Measurements from ENCODE around the gene LASP1. TPM values are rescaled to one million over a fixed set of nuclear protein-coding genes. Genes with fewer than 3 reads are reported as not detected.

LASP1 gene
- total RNA-seq, 4 donors from 2014 or later: 10.7 to 24.1 (median 20.5) TPM

DNA sequence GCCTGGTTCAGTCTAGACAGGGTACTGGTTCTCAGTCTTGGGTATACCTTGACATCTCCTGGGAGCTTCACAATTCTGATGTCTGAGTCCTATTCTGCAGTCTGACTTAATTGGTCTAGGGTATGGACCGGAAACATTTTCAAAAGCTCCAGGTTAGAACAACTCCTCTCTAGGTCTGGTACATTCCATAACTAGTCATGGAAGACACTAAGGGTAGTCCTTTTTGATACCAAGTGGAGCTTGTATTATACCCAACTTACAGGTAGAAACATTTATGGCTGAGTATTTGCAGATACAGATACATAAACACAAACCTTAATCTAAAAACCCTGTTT lies 21.3 kb upstream of the LASP1 start:
- Histone ChIP-seq H3K27me3 (no peaks in the 10 kb centered on the region), H3K36me3 (peaks cover 0 to 53% of the 10 kb centered on the region in 2 donors), H3K27ac (no peak overlapping the region), H3K4me1 (peaks cover 20 to 23% of the 10 kb centered on the region in 2 donors), H3K9me3 (no peaks in the 10 kb centered on the region), H3K4me3 (no peak overlapping the region)
- in situ Hi-C loops (cut with MboI; ENCODE audit: low sequenced_read_pairs in 4 of 4) (no loop called here), intact Hi-C loops (cut with DNase I; ENCODE audit: low total_unique reads) (no loop called here)
- DNase-seq: no peak
- TF ChIP-seq POLR2A (IDR thresholded peaks at IDR 0.05): no peak
- TF ChIP-seq, protein P1, sequence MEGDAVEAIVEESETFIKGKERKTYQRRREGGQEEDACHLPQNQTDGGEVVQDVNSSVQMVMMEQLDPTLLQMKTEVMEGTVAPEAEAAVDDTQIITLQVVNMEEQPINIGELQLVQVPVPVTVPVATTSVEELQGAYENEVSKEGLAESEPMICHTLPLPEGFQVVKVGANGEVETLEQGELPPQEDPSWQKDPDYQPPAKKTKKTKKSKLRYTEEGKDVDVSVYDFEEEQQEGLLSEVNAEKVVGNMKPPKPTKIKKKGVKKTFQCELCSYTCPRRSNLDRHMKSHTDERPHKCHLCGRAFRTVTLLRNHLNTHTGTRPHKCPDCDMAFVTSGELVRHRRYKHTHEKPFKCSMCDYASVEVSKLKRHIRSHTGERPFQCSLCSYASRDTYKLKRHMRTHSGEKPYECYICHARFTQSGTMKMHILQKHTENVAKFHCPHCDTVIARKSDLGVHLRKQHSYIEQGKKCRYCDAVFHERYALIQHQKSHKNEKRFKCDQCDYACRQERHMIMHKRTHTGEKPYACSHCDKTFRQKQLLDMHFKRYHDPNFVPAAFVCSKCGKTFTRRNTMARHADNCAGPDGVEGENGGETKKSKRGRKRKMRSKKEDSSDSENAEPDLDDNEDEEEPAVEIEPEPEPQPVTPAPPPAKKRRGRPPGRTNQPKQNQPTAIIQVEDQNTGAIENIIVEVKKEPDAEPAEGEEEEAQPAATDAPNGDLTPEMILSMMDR (IDR thresholded peaks at IDR 0.05 in 4 of 5, conservative IDR thresholded peaks at IDR 0.05 in 1 of 5): no peak
- no peak for ATAC-seq

DNA sequence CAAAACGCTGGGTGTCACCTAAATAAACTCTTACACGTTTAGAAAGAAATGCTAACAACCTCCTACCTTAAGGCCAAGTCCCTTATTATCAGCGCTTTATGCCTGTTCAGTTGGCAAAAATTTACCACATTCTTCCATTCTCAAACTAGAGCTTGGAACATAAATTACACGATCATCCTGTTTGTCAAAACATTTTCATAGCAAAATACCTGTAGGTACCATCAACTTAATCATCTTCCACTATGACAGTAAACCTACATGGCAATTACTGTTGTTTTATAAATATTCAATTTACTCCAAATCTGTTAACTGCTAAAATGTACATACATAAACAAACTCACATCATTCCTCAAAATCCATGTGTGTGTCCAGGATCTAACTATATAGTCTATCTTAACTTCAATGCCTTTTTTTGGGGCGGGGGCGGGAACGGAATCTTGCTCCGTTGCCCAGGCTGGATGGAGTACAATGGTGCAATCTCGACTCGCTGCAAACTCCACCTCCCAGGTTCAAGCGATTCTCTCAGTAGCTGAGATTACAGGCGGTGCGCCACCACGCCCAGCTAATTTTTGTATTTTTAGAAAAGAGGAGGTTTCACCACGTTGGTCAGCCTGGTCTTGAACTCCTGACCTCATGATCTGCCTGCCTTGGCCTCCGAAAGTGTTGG lies 20.8 kb upstream of the LASP1 start:
- no peak overlapping the region for H3K4me3 ChIP-seq
- H3K27ac ChIP-seq: no peak overlapping the region
- H3K27me3 ChIP-seq: no peaks in the 10 kb centered on the region
- in situ Hi-C loops (cut with MboI; ENCODE audit: low sequenced_read_pairs in 4 of 4): no loop called here
- H3K4me1 ChIP-seq: peaks cover 20 to 24% of the 10 kb centered on the region in 2 donors
- intact Hi-C loops (cut with DNase I; ENCODE audit: low total_unique reads): no loop called here
- ATAC-seq (no peak), DNase-seq (no peak)
- no peaks in the 10 kb centered on the region for H3K9me3 ChIP-seq
- TF ChIP-seq, protein P1 (IDR thresholded peaks at IDR 0.05 in 4 of 5, conservative IDR thresholded peaks at IDR 0.05 in 1 of 5): no peak
- TF ChIP-seq POLR2A (IDR thresholded peaks at IDR 0.05): no peak
- peaks cover 0 to 53% of the 10 kb centered on the region in 2 donors for H3K36me3 ChIP-seq

DNA sequence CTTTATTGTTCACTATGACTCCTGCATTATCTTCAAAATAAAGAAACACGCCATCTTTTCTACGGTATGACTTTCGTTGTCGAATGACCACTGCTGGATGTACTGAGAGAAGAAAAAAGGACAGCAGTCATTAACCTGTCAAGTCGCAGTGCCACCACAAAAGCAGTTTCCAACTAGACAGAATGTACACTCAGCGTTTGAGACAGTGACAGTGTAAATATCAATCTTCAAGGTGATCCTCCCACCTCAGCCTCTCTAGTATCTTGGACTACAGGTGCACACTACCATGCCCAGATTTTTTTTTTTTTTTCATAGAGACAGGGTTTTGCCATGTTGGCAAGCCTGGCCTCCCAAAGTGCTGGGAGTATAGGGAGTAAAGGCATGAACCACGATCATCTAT lies 19.5 kb upstream of the LASP1 start:
- H3K9me3 ChIP-seq: no peaks in the 10 kb centered on the region
- H3K27me3 ChIP-seq: no peaks in the 10 kb centered on the region
- TF ChIP-seq POLR2A (IDR thresholded peaks at IDR 0.05): no peak
- TF ChIP-seq, protein P1 (IDR thresholded peaks at IDR 0.05 in 4 of 5, conservative IDR thresholded peaks at IDR 0.05 in 1 of 5): no peak
- DNase-seq (no peak), ATAC-seq (no peak)
- in situ Hi-C loops (cut with MboI; ENCODE audit: low sequenced_read_pairs in 4 of 4): loop anchor here in 1 of 4 donors (25.0 kb wide), 1 partner anchor 312 kb away; the partner anchor contains the start of genes ARL5C and PLXDC1
- H3K36me3 ChIP-seq: peaks cover 0 to 53% of the 10 kb centered on the region in 2 donors
- H3K4me3 ChIP-seq: no peak overlapping the region
- H3K27ac ChIP-seq: peak overlapping the region in 1 of 4 donors; percentile 96
- intact Hi-C loops (cut with DNase I; ENCODE audit: low total_unique reads): no loop called here
- peaks cover 23 to 28% of the 10 kb centered on the region in 2 donors for H3K4me1 ChIP-seq

DNA sequence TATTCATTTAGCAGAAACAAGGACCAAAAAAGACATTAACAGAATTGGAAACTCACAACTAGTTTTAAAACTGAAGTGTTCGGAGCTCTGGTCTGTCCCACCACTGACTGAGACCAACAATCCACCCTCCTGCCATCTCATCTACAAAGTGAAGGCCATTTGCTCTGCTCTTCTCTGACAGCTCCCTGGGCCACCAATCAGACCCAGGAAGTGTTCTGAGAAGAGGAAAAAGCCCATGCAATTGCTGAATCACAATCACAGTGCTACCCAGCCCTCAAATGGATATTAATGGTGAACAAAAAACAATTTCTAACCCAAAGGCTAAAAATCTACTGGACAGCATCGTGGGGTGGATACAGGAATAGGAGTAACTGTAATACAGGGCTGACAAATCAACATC lies 18.4 kb upstream of the LASP1 start:
- no peak for TF ChIP-seq POLR2A (IDR thresholded peaks at IDR 0.05)
- DNase-seq (no peak), ATAC-seq (no peak)
- Histone ChIP-seq H3K4me1 (peaks cover 23 to 28% of the 10 kb centered on the region in 2 donors), H3K27ac (peak overlapping the region in 3 of 4 donors; percentile 91 to 96 (median 94)), H3K27me3 (no peaks in the 10 kb centered on the region), H3K4me3 (peak overlapping the region in 2 of 4 donors; percentile 70 to 74), H3K36me3 (peaks cover 0 to 53% of the 10 kb centered on the region in 2 donors), H3K9me3 (no peaks in the 10 kb centered on the region)
- intact Hi-C loops (cut with DNase I; ENCODE audit: low total_unique reads) (no loop called here), in situ Hi-C loops (cut with MboI; ENCODE audit: low sequenced_read_pairs in 4 of 4) (loop anchor here in 1 of 4 donors (25.0 kb wide), 1 partner anchor 311 kb away; the partner anchor contains the start of genes ARL5C and PLXDC1)

DNA sequence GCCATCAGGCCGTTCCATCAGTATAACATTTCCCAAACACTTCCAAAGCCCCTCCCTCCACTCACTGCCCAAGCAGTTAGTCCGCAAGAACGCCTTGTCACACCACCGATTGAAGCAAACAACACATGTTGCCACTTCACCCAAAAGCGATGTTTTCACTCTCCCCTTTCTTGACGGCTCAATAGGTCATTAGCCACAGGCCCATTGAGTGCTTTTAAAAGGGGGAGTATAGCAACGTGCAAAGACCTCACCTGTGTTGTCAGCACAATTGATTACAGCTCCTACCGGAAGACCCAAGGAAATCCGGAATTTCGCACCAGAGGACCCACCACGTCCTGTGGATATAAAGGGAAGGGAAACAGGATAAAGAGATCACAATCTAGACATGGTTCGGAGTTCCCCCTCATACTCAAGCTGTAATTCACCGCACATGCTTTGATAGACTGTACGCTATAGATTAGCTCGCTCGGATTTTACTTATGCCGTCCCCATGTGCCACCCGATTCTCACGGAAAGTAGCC lies 17.0 kb upstream of the LASP1 start:
- Histone ChIP-seq H3K27me3 (no peaks in the 10 kb centered on the region), H3K9me3 (no peaks in the 10 kb centered on the region), H3K4me3 (peak overlapping the region; percentile 69 to 74 (median 70)), H3K36me3 (peaks cover 0 to 47% of the 10 kb centered on the region in 2 donors), H3K4me1 (peaks cover 23 to 28% of the 10 kb centered on the region in 2 donors), H3K27ac (peak overlapping the region; percentile 85 to 96 (median 92))
- ATAC-seq (peak in 1 of 2 donors; percentile 4), DNase-seq (no peak)
- in situ Hi-C loops (cut with MboI; ENCODE audit: low sequenced_read_pairs in 4 of 4) (loop anchor here in 1 of 4 donors (25.0 kb wide), 1 partner anchor 309 kb away; the partner anchor contains the start of genes ARL5C and PLXDC1), intact Hi-C loops (cut with DNase I; ENCODE audit: low total_unique reads) (loop anchor here (1.0 kb wide), 3 partner anchors 17 to 54 kb away; partner anchors contain the start of genes CWC25, LASP1 and PIP4K2B)
- TF ChIP-seq, protein P1 (IDR thresholded peaks at IDR 0.05 in 4 of 5, conservative IDR thresholded peaks at IDR 0.05 in 1 of 5): no peak
- no peak for TF ChIP-seq POLR2A (IDR thresholded peaks at IDR 0.05)
